Neuronal stem cell (in vitro differentiated cells): Measurements from ENCODE around the gene GABRB1.

Source experiments
- DNase-seq: peaks from one replicate; pipeline ENCODE4 v3.0.0-alpha.2; 2013; ENCODE audit warnings: low spot score
- H2AFZ ChIP-seq: one replicate; pipeline ENCODE4 v1.6.1; 2013; ENCODE audit warnings: mild to moderate bottlenecking, low read length, inconsistent platforms
- H2AK5ac ChIP-seq: 2 replicates; pipeline ENCODE4 v1.6.1; 2013; ENCODE audit warnings: low read depth, mild to moderate bottlenecking, inconsistent platforms, low read length, moderate library complexity, mixed read lengths
- H2BK120ac ChIP-seq: 2 replicates; pipeline ENCODE4 v1.6.1; 2013; ENCODE audit warnings: low read depth, mild to moderate bottlenecking, inconsistent platforms, low read length, moderate library complexity, mixed read lengths
- H2BK12ac ChIP-seq: one replicate; pipeline ENCODE4 v1.6.1; 2013; ENCODE audit warnings: low read length, inconsistent platforms
- H2BK15ac ChIP-seq: 2 replicates; pipeline ENCODE4 v1.6.1; 2013; ENCODE audit warnings: mild to moderate bottlenecking, low read length, inconsistent platforms, mixed read lengths
- H2BK5ac ChIP-seq: one replicate; pipeline ENCODE4 v1.6.1; 2013; ENCODE audit warnings: inconsistent platforms, mild to moderate bottlenecking, low read length, moderate library complexity
- H3K14ac ChIP-seq: one replicate; pipeline ENCODE4 v1.6.1; 2013; ENCODE audit warnings: low read length, inconsistent platforms
- H3K18ac ChIP-seq: 2 replicates; pipeline ENCODE4 v1.6.1; 2013; ENCODE audit warnings: low read length, inconsistent platforms
- H3K23ac ChIP-seq: 2 replicates; pipeline ENCODE4 v1.6.1; 2013; ENCODE audit warnings: low read depth, mild to moderate bottlenecking, mixed read lengths, low read length, inconsistent platforms; ENCODE audit not compliant: poor library complexity
- H3K27ac ChIP-seq: replicated peaks from 3 replicates; pipeline ENCODE4 v1.5.1; 2013; ENCODE audit warnings: low read length, inconsistent platforms
- H3K27me3 ChIP-seq, 3 experiments: 2 replicates each; pipeline ENCODE4 v1.6.1; 2013; ENCODE audit warnings: low read length in 3 of 3, mild to moderate bottlenecking in 2 of 3, inconsistent platforms in 1 of 3, low read depth in 1 of 3, mixed read lengths in 1 of 3, moderate library complexity in 1 of 3; ENCODE audit not compliant: control insufficient read depth in 3 of 3, insufficient read depth in 3 of 3
- H3K36me3 ChIP-seq, 2 donors: replicated peaks in 1 of 2; 2 replicates each; pipeline ENCODE4 v1.6.1; 2013; ENCODE audit warnings: low read length in 2 of 2; ENCODE audit not compliant: control insufficient read depth in 2 of 2, insufficient read depth in 2 of 2
- H3K4ac ChIP-seq: 2 replicates; pipeline ENCODE4 v1.6.1; 2013; ENCODE audit warnings: inconsistent platforms, mild to moderate bottlenecking, low read length, moderate library complexity
- H3K4me1 ChIP-seq, 2 donors: 1 replicate in 1 of 2; 2 replicates in 1 of 2; pipeline ENCODE4 v1.6.1; 2013; ENCODE audit warnings: low read length in 2 of 2, low read depth in 1 of 2; ENCODE audit not compliant: control insufficient read depth in 2 of 2, insufficient read depth in 1 of 2
- H3K4me2 ChIP-seq: one replicate; pipeline ENCODE4 v1.6.1; 2013; ENCODE audit warnings: mild to moderate bottlenecking, low read length, inconsistent platforms; ENCODE audit not compliant: insufficient read depth, poor library complexity, severe bottlenecking
- H3K4me3 ChIP-seq, 2 donors: 2 replicates each; pipeline ENCODE4 v1.5.1; 2013; ENCODE audit warnings: low read length in 2 of 2, mild to moderate bottlenecking in 2 of 2, inconsistent platforms in 1 of 2, moderate library complexity in 1 of 2
- H3K79me1 ChIP-seq: one replicate; pipeline ENCODE4 v1.6.1; 2013; ENCODE audit warnings: low read depth, mild to moderate bottlenecking, inconsistent platforms, low read length, moderate library complexity
- H3K9ac ChIP-seq: one replicate; pipeline ENCODE4 v1.6.1; 2013; ENCODE audit warnings: mild to moderate bottlenecking, low read depth, low read length, inconsistent platforms; ENCODE audit not compliant: poor library complexity
- H3K9me3 ChIP-seq, 2 donors: replicated peaks in 1 of 2; 2 replicates each; pipeline versions ENCODE3 to v1.6.1; 2013; ENCODE audit warnings: low read length in 2 of 2, mild to moderate bottlenecking in 2 of 2, inconsistent platforms in 1 of 2, low read depth in 1 of 2, mixed read lengths in 1 of 2, moderate library complexity in 1 of 2; ENCODE audit not compliant: control insufficient read depth in 2 of 2, insufficient read depth in 1 of 2
- H4K8ac ChIP-seq: one replicate; pipeline ENCODE4 v1.6.1; 2013; ENCODE audit warnings: low read depth, mild to moderate bottlenecking, inconsistent platforms, low read length, moderate library complexity
- H4K91ac ChIP-seq: one replicate; pipeline ENCODE4 v1.6.1; 2013; ENCODE audit warnings: low read length, low read depth, mild to moderate bottlenecking, inconsistent platforms; ENCODE audit not compliant: poor library complexity
- WGBS, 2 donors: extraction: QIAGEN DNeasy Blood & Tissue Kit; methylation state at CpG; one replicate each; pipeline ENCODE4 v1.1.7; 2013; ENCODE audit warnings: missing lambda C conversion rate in 2 of 2, mixed read lengths in 1 of 2; ENCODE audit not compliant: insufficient read length in 2 of 2, insufficient replicate concordance in 1 of 2; ENCODE audit errors: extremely low coverage in 2 of 2; 5-methylcytosine and 5-hydroxymethylcytosine counted together

The GABRB1 gene

DNA sequence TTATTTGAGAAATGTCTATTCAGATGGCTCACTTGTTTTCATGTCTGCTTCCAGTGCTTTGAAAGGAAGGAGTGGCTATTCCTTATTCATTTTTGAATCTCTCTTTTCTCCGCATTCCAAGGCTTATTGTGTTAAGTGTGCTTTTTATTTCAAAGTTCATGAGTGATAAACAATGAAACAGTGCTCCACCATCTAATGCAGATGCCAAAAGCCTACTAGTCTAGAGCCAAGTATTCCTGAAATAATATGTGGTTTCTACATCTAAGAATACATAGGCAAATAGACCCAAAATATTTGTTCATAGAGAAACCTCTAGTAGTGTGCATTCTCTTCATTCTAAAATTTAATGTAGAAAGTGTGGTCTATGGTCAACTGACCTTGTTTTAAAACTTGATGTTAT lies 187.3 kb downstream of the GABRB1 start:
- Histone ChIP-seq H3K9ac (no peak overlapping the region), H2BK5ac (no peak overlapping the region), H3K18ac (no peak overlapping the region), H3K9me3 (no peaks in the 10 kb centered on the region), H2AK5ac (no peak overlapping the region), H3K36me3 (no peaks in the 10 kb centered on the region), H3K4me1 (no peaks in the 10 kb centered on the region), H3K27me3 (no peaks in the 10 kb centered on the region), H2BK12ac (no peak overlapping the region), H2AFZ (no peak overlapping the region), H3K23ac (no peak overlapping the region), H3K27ac (no peak overlapping the region), H3K4me2 (no peak overlapping the region), H3K14ac (no peak overlapping the region), H2BK15ac (no peak overlapping the region), H3K4me3 (no peak overlapping the region), H4K91ac (no peak overlapping the region), H3K4ac (no peak overlapping the region), H3K79me1 (no peaks in the 10 kb centered on the region), H2BK120ac (no peak overlapping the region), H4K8ac (no peak overlapping the region)
- DNase-seq, result no peak
- no CpG with 5 or more reads among the region's 1 CpG for WGBS, 2 donors

DNA sequence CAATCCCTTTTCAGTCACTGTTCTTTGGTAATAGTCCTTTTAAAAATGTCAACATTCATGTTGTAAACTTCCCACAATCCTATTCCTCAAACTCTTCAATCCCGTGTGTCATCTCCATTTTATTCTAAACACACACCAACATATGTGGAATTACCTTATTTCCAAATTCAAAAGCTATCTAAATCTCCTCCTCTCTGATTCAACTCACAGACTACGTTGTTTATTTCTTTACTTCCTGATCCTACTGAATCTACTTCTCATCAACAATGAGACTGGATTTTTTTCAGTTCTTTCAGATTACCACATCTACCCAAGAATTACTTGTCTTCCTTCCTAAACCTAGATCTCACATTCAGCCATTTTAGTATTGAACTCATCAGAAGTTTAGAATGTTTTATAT lies 188.2 kb downstream of the GABRB1 start:
- Histone ChIP-seq H2AFZ (no peak overlapping the region), H2BK120ac (no peak overlapping the region), H3K27ac (no peak overlapping the region), H4K8ac (no peak overlapping the region), H3K36me3 (no peaks in the 10 kb centered on the region), H2BK5ac (no peak overlapping the region), H3K9ac (no peak overlapping the region), H3K18ac (no peak overlapping the region), H3K4ac (no peak overlapping the region), H2AK5ac (no peak overlapping the region), H2BK15ac (no peak overlapping the region), H2BK12ac (no peak overlapping the region), H3K9me3 (no peaks in the 10 kb centered on the region), H3K4me1 (no peaks in the 10 kb centered on the region), H3K27me3 (no peaks in the 10 kb centered on the region), H3K4me3 (no peak overlapping the region), H3K4me2 (no peak overlapping the region), H4K91ac (no peak overlapping the region), H3K23ac (no peak overlapping the region), H3K14ac (no peak overlapping the region), H3K79me1 (no peaks in the 10 kb centered on the region)
- DNase-seq, result no peak
- WGBS, 2 donors, result 100% methylated on average over 1 of the region's 2 CpGs

DNA sequence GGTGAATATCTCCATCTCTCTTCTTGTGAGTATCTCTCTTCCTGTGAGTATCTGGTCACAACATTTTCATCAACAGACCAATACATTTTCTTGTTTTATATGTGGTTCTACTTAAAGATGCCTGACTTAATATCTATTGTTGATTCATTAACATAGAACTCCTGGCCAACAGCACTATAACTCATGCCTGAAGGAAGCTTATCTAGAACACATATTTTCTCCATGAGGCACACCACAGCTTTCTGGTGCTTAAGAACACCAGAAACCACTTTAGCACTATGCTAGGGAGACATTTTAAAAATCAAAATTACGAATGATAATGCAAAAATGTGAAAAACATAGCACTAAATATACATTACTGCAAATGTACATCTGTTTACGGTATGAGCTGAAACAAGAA lies 190.4 kb downstream of the GABRB1 start:
- no peak overlapping the region for H4K8ac ChIP-seq
- no peak overlapping the region for H3K4me2 ChIP-seq
- DNase-seq, result no peak
- no peaks in the 10 kb centered on the region for H3K9me3 ChIP-seq
- H4K91ac ChIP-seq, result no peak overlapping the region
- no peak overlapping the region for H2AK5ac ChIP-seq
- no peaks in the 10 kb centered on the region for H3K27me3 ChIP-seq
- H3K23ac ChIP-seq, result no peak overlapping the region
- H3K79me1 ChIP-seq, result no peaks in the 10 kb centered on the region
- no peak overlapping the region for H2BK120ac ChIP-seq
- H3K18ac ChIP-seq, result no peak overlapping the region
- H2BK12ac ChIP-seq, result no peak overlapping the region
- no peaks in the 10 kb centered on the region for H3K4me1 ChIP-seq
- no peak overlapping the region for H3K4me3 ChIP-seq
- no peak overlapping the region for H2BK5ac ChIP-seq
- H2BK15ac ChIP-seq, result no peak overlapping the region
- no CpG with 5 or more reads among the region's 2 CpGs for WGBS, 2 donors
- H3K27ac ChIP-seq, result no peak overlapping the region
- H2AFZ ChIP-seq, result no peak overlapping the region
- H3K9ac ChIP-seq, result no peak overlapping the region
- no peaks in the 10 kb centered on the region for H3K36me3 ChIP-seq
- no peak overlapping the region for H3K4ac ChIP-seq
- H3K14ac ChIP-seq, result no peak overlapping the region

DNA sequence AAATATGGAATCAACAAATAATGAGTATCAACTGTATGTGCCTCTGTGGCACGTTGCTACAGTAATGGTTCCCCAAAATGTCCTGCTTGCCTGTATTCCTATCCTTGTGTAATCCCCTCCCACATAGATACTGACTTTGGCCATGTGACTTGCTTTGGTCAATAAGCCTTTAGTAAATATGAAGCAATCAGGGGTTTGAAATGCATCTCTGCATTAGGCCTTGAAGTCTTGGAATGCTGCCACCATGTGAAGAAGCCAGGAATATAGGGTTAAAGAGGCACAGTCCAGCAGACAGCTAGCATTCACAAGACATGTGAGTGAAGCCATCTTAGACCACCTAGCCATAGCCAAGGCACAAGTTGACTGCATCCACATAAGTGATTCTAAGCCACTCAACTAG lies 190.9 kb downstream of the GABRB1 start:
- no peak overlapping the region for H2BK15ac ChIP-seq
- no peak overlapping the region for H3K27ac ChIP-seq
- H2AK5ac ChIP-seq, result no peak overlapping the region
- H3K79me1 ChIP-seq, result no peaks in the 10 kb centered on the region
- H3K27me3 ChIP-seq, result no peaks in the 10 kb centered on the region
- no peak overlapping the region for H3K4ac ChIP-seq
- WGBS, 2 donors, result no CpG with 5 or more reads among the region's 1 CpG
- no peak for DNase-seq
- H3K14ac ChIP-seq, result no peak overlapping the region
- H3K9me3 ChIP-seq, result no peaks in the 10 kb centered on the region
- no peak overlapping the region for H2AFZ ChIP-seq
- H3K18ac ChIP-seq, result no peak overlapping the region
- H4K8ac ChIP-seq, result no peak overlapping the region
- H3K4me1 ChIP-seq, result no peaks in the 10 kb centered on the region
- no peak overlapping the region for H3K4me2 ChIP-seq
- H2BK120ac ChIP-seq, result no peak overlapping the region
- H2BK5ac ChIP-seq, result no peak overlapping the region
- no peak overlapping the region for H3K23ac ChIP-seq
- no peak overlapping the region for H2BK12ac ChIP-seq
- no peaks in the 10 kb centered on the region for H3K36me3 ChIP-seq
- no peak overlapping the region for H3K4me3 ChIP-seq
- H4K91ac ChIP-seq, result no peak overlapping the region
- H3K9ac ChIP-seq, result no peak overlapping the region
